ENCODE results near the gene PGGHG. TPM values are rescaled to one million over a fixed set of nuclear protein-coding genes. Genes with fewer than 3 reads are reported as not detected.

The PGGHG gene
- total and polyA plus RNA-seq, 10 of the 15 experiments (the other 5 are each of a cell fraction or from before 2014, with no cell fraction given): 0.10 to 8.3 (median 1.8) TPM

DNA sequence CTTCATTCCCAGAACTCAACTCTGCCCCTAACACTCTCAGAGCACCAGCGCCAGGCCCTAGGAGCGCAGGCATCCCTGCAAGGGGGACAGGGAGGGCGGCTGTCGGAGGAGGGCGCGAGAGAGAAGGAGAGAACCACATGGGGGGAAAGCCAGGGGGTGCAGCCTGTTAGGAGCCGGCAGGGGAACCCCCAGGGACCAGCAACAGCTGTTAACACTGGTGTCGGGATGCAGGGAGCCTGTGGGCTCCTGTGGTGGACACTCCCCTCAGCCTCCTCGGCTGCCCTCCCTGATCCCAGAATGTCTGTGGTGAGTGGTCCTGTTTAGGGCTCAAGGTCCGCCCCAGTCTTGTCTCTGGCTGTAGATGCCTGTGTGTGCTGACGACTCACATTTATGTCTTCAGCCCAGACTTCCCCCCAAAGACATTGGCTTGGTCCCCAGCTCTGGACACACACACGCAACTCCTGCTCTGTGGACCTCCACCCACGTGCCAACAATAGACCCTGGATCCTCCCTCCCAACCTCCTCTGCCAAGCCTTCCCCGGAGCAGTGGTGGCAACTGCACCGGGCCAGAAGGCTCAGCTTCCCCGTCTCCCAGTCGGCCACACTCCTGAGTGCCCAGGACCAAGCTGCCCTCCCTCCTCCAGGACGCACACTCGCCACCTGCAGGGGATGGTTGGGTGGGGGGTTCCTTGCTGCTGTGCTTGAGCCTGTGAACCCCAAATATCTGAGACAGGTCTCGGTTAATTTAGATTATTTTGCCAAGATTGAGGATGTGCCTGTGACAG lies 11.2 kb downstream of the PGGHG start:
- Histone ChIP-seq H3K4me3 (no peak overlapping the region), H3K27me3 (replicated peaks in 1 of 2; ENCODE audit: control insufficient read depth in 2 of 2, insufficient read depth in 2 of 2, low read length in 1 of 2) (no peaks in the 10 kb centered on the region; a peak in 1 of 4 replicates), H2AFZ (ENCODE audit: control insufficient read depth, low read depth, low read length) (no peak overlapping the region), H3K27ac (ENCODE audit: control insufficient read depth, insufficient read depth) (no peak overlapping the region), H3K4me2 (ENCODE audit: control insufficient read depth, insufficient read depth) (no peak overlapping the region), H3K9me3 (replicated peaks; ENCODE audit: control insufficient read depth, insufficient read depth, low read length) (no peaks in the 10 kb centered on the region), H3K36me3 (ENCODE audit: control insufficient read depth in 2 of 2, insufficient read depth in 2 of 2, low read length in 1 of 2) (no peaks in the 10 kb centered on the region), H3K4me1 (ENCODE audit: control insufficient read depth, insufficient read depth, low read length) (peaks cover 17% of the 10 kb centered on the region), H3K79me2 (ENCODE audit: control insufficient read depth, insufficient read depth, low read length) (no peaks in the 10 kb centered on the region), H4K20me1 (ENCODE audit: control insufficient read depth, insufficient read depth) (no peaks in the 10 kb centered on the region), H3K9ac (ENCODE audit: control insufficient read depth, insufficient read depth, low read length) (no peak overlapping the region)
- ATAC-seq (peak; percentile 36), FAIRE-seq (no peak), DNase-seq (ENCODE audit: low read depth, low spot score) (no peak)
- WGBS (ENCODE audit: insufficient coverage, insufficient replicate concordance, low lambda C conversion rate, missing lambda C conversion rate): 42% methylated on average over 20 of the region's 20 CpGs
- POLR2A ChIA-PET: no interaction called here
- no TSS peak for BruUV-seq (replicated peaks)
- SMC1A ChIA-PET (ENCODE audit: uncharacterized antibody, unreplicated experiment): no interaction called here
- intact Hi-C loops (cut with micrococcal nuclease; ENCODE audit: unreplicated experiment): loop anchor here (10.0 kb wide), 1 partner anchor 145 kb away; the partner anchor contains the start of gene ANO9
- in situ Hi-C loops (cut with MboI): no loop called here
- no peak for TF ChIP-seq NR2C2 (IDR thresholded peaks at IDR 0.05; ENCODE audit: borderline replicate concordance, control insufficient read depth, insufficient read length, low read depth)
- TF ChIP-seq SREBF2 (IDR thresholded peaks at IDR 0.05; ENCODE audit: low read length): no peak
- TF ChIP-seq, protein P1, sequence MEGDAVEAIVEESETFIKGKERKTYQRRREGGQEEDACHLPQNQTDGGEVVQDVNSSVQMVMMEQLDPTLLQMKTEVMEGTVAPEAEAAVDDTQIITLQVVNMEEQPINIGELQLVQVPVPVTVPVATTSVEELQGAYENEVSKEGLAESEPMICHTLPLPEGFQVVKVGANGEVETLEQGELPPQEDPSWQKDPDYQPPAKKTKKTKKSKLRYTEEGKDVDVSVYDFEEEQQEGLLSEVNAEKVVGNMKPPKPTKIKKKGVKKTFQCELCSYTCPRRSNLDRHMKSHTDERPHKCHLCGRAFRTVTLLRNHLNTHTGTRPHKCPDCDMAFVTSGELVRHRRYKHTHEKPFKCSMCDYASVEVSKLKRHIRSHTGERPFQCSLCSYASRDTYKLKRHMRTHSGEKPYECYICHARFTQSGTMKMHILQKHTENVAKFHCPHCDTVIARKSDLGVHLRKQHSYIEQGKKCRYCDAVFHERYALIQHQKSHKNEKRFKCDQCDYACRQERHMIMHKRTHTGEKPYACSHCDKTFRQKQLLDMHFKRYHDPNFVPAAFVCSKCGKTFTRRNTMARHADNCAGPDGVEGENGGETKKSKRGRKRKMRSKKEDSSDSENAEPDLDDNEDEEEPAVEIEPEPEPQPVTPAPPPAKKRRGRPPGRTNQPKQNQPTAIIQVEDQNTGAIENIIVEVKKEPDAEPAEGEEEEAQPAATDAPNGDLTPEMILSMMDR (IDR thresholded peaks at IDR 0.05 in 2 of 3, conservative IDR thresholded peaks at IDR 0.05 in 1 of 3; ENCODE audit: control insufficient read depth in 2 of 3, extremely low read depth in 1 of 3, insufficient read depth in 1 of 3, low read depth in 3 of 3, low read length in 3 of 3): peak; percentile 11 to 32 (median 22); a peak in 3 of 6 replicates
- TF ChIP-seq SMC3 (IDR thresholded peaks at IDR 0.05; ENCODE audit: borderline replicate concordance, low read length): peak; percentile 17; the same call in 1 of the 2 replicates
- TF ChIP-seq MTA2 (IDR thresholded peaks at IDR 0.05; ENCODE audit: low read depth): no peak
- TF ChIP-seq KLF5 (IDR thresholded peaks at IDR 0.05; ENCODE audit: partially characterized antibody): no peak
- no peak for TF ChIP-seq ZNF24 (IDR thresholded peaks at IDR 0.05)
- RAD21 ChIA-PET (ENCODE audit: unreplicated experiment): interaction anchor here (1.0 kb wide), 1 partner anchor 50 kb away, joined by 3 read pairs; no protein-coding TSS in a partner anchor
- CTCF ChIA-PET: interaction anchor here (0.6 to 1.6 kb wide), 4 partner anchors 12 to 62 kb away, joined by 3 to 4 read pairs (median 4); partner anchors contain the start of gene PGGHG

Measured in GM12878 (cell line).